H9 (cell line): ENCODE measurements around the gene ERRFI1. TPM values are rescaled to one million over a fixed set of nuclear protein-coding genes. Genes with fewer than 3 reads are reported as not detected.

Experiments used
- DNase-seq: peaks from one replicate; pipeline ENCODE4 v3.0.0-alpha.2; 2017
- H2AFZ ChIP-seq: one replicate; pipeline ENCODE4 v1.6.1; 2013; ENCODE audit warnings: mild to moderate bottlenecking, low read length, control low read depth, moderate library complexity
- H2AK5ac ChIP-seq: 2 replicates; pipeline ENCODE4 v1.6.1; 2013; ENCODE audit warnings: low read length, control low read depth, mixed read lengths; ENCODE audit not compliant: insufficient read length
- H2BK120ac ChIP-seq: one replicate; pipeline ENCODE4 v1.6.1; 2013; ENCODE audit warnings: low read depth, mild to moderate bottlenecking, low read length, control low read depth, inconsistent platforms; ENCODE audit not compliant: poor library complexity, severe bottlenecking
- H2BK12ac ChIP-seq: 2 replicates; pipeline ENCODE4 v1.6.1; 2013; ENCODE audit warnings: low read length, control low read depth, mixed read lengths, low read depth; ENCODE audit not compliant: insufficient read length
- H2BK15ac ChIP-seq: 2 replicates; pipeline ENCODE4 v1.6.1; 2013; ENCODE audit warnings: low read depth, low read length, control low read depth
- H2BK20ac ChIP-seq: one replicate; pipeline ENCODE4 v1.6.1; 2013; ENCODE audit warnings: low read depth, mild to moderate bottlenecking, low read length, control low read depth, inconsistent platforms; ENCODE audit not compliant: poor library complexity, severe bottlenecking
- H2BK5ac ChIP-seq: 2 replicates; pipeline ENCODE4 v1.6.1; 2013; ENCODE audit warnings: low read length, control low read depth, mixed read lengths; ENCODE audit not compliant: insufficient read length
- H3K14ac ChIP-seq: 2 replicates; pipeline ENCODE4 v1.6.1; 2013; ENCODE audit warnings: low read length, control low read depth; ENCODE audit not compliant: insufficient read depth
- H3K18ac ChIP-seq: 2 replicates; pipeline ENCODE4 v1.6.1; 2013; ENCODE audit warnings: low read depth, mild to moderate bottlenecking, mixed read lengths, low read length, control low read depth; ENCODE audit not compliant: insufficient read length
- H3K23ac ChIP-seq: 2 replicates; pipeline ENCODE4 v1.6.1; 2013; ENCODE audit warnings: low read length, control low read depth, mixed read lengths, low read depth; ENCODE audit not compliant: insufficient read length
- H3K23me2 ChIP-seq: 2 replicates; pipeline ENCODE4 v1.6.1; 2013; ENCODE audit warnings: low read depth, mild to moderate bottlenecking, mixed read lengths, low read length, control low read depth; ENCODE audit not compliant: insufficient read length, poor library complexity, severe bottlenecking
- H3K27ac ChIP-seq: 2 replicates; pipeline ENCODE4 v1.5.1; 2013; ENCODE audit warnings: low read length, control low read depth, mixed read lengths, low read depth; ENCODE audit not compliant: insufficient read length
- H3K27me3 ChIP-seq: 2 replicates; pipeline ENCODE4 v1.6.1; 2013; ENCODE audit warnings: low read length, control low read depth, inconsistent platforms; ENCODE audit not compliant: insufficient read depth
- H3K4ac ChIP-seq: 2 replicates; pipeline ENCODE4 v1.6.1; 2013; ENCODE audit warnings: low read depth, mild to moderate bottlenecking, control low read depth, inconsistent platforms, low read length, moderate library complexity
- H3K4me1 ChIP-seq: 2 replicates; pipeline ENCODE4 v1.6.1; 2013; ENCODE audit warnings: low read length, control low read depth, inconsistent platforms; ENCODE audit not compliant: insufficient read depth
- H3K4me2 ChIP-seq: 2 replicates; pipeline ENCODE4 v1.6.1; 2013; ENCODE audit warnings: low read length, control low read depth, mixed read lengths; ENCODE audit not compliant: insufficient read length, insufficient read depth
- H3K56ac ChIP-seq: 2 replicates; pipeline ENCODE4 v1.6.1; 2013; ENCODE audit warnings: low read depth, mild to moderate bottlenecking, mixed read lengths, low read length, control low read depth; ENCODE audit not compliant: insufficient read length
- H3K79me1 ChIP-seq: 2 replicates; pipeline ENCODE4 v1.6.1; 2013; ENCODE audit warnings: low read depth, mild to moderate bottlenecking, moderate library complexity, low read length, control low read depth, inconsistent platforms; ENCODE audit not compliant: insufficient read depth, poor library complexity, severe bottlenecking
- H3K79me2 ChIP-seq: 2 replicates; pipeline ENCODE4 v1.6.1; 2013; ENCODE audit warnings: low read length, control low read depth, inconsistent platforms; ENCODE audit not compliant: insufficient read depth
- H3K9ac ChIP-seq: 2 replicates; pipeline ENCODE4 v1.6.1; 2013; ENCODE audit warnings: low read length, control low read depth, mixed read lengths; ENCODE audit not compliant: insufficient read length; ENCODE audit errors: extremely low read depth
- H3K9me3 ChIP-seq: one replicate; pipeline ENCODE4 v1.6.1; 2013; ENCODE audit warnings: low read depth, low read length, inconsistent platforms; ENCODE audit not compliant: control insufficient read depth
- H3T11ph ChIP-seq: one replicate; pipeline ENCODE4 v1.6.1; 2013; ENCODE audit warnings: mild to moderate bottlenecking, low read length, control low read depth, inconsistent platforms
- H4K20me1 ChIP-seq: one replicate; pipeline ENCODE4 v1.6.1; 2013; ENCODE audit not compliant: control insufficient read depth, insufficient read length, insufficient read depth
- H4K5ac ChIP-seq: 2 replicates; pipeline ENCODE4 v1.6.1; 2013; ENCODE audit warnings: low read depth, mild to moderate bottlenecking, mixed read lengths, low read length, control low read depth; ENCODE audit not compliant: insufficient read length
- H4K8ac ChIP-seq: replicated peaks from 2 replicates; pipeline ENCODE4 v1.6.1; 2013; ENCODE audit warnings: low read length, control low read depth, mixed read lengths, low read depth; ENCODE audit not compliant: insufficient read length
- H4K91ac ChIP-seq: 2 replicates; pipeline ENCODE4 v1.6.1; 2013; ENCODE audit warnings: low read depth, mild to moderate bottlenecking, moderate library complexity, mixed read lengths, low read length, control low read depth; ENCODE audit not compliant: insufficient read length
- H3K27ac Mint-ChIP-seq, 3 experiments: 2 replicates in 2 of 3; 3 replicates in 1 of 3; pipeline ENCODE4 v1.8.0; 2020 to 2021; ENCODE audit warnings: mixed read lengths in 3 of 3, mild to moderate bottlenecking in 1 of 3, moderate library complexity in 1 of 3
- H3K27me3 Mint-ChIP-seq: 2 replicates; pipeline ENCODE4 v1.8.0; 2021; ENCODE audit warnings: low read depth, mild to moderate bottlenecking, moderate library complexity, mixed read lengths
- H3K36me3 Mint-ChIP-seq, 3 experiments: 2 replicates in 2 of 3; 3 replicates in 1 of 3; pipeline ENCODE4 v1.8.0; 2020 to 2021; ENCODE audit warnings: low read depth in 3 of 3, mixed read lengths in 3 of 3; ENCODE audit not compliant: insufficient read depth in 1 of 3
- H3K4me1 Mint-ChIP-seq, 2 experiments: 2 replicates each; pipeline ENCODE4 v1.8.0; 2020; ENCODE audit warnings: mixed read lengths in 2 of 2
- H3K4me3 Mint-ChIP-seq, 2 experiments: 2 replicates in 1 of 2; 3 replicates in 1 of 2; pipeline ENCODE4 v1.8.0; 2020 to 2021; ENCODE audit warnings: mild to moderate bottlenecking in 2 of 2, mixed read lengths in 2 of 2, moderate library complexity in 1 of 2
- H3K9me3 Mint-ChIP-seq, 2 experiments: 2 replicates in 1 of 2; 3 replicates in 1 of 2; pipeline ENCODE4 v1.8.0; 2020; ENCODE audit warnings: mild to moderate bottlenecking in 2 of 2, mixed read lengths in 2 of 2, moderate library complexity in 1 of 2
- WGBS: extraction: QIAGEN DNeasy Blood & Tissue Kit; methylation state at CpG from one replicate; pipeline ENCODE4 v1.1.7; 2013; ENCODE audit warnings: missing lambda C conversion rate, low lambda C conversion rate, mixed read lengths; ENCODE audit not compliant: insufficient read length; ENCODE audit errors: extremely low coverage; 5-methylcytosine and 5-hydroxymethylcytosine counted together
- total RNA-seq: library from RNA; stranded (reverse); gene quantifications from 2 replicates; pipeline ENCODE4 v1.2.1, GENCODE V29; 2021
- TF ChIP-seq, protein P1 (sequence below): fragments of 200-600 bp; sonication (generic); conservative IDR thresholded peaks from 3 replicates; pipeline ENCODE4 v1.8.0; 2021; ENCODE audit warnings: antibody characterized with exemption, mild to moderate bottlenecking

Gene ERRFI1
- total RNA-seq, 1 experiment from 2014 or later: 20.8 TPM

DNA sequence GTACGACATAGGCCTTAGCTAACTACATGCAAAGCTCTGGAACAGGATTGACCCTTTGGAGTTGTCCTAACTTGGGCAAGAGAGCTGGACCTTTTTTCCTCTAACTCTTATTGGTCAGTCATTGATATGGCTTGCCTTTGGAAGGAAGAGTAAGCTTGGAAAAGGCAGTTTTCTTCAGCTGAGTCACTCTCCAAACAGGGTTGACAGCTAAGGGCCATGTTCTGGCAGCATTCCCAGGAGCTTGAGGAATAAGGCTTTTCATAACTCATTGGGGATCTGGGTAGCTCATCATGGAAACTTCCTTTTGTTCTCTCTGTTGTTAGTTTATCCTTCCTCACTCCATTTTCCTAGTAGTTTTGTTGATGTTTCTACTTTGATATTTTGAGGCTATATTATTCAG lies 14.5 kb upstream of the ERRFI1 start:
- Histone ChIP-seq H3K4ac (no peak overlapping the region), H3K23me2 (no peaks in the 10 kb centered on the region), H3K79me1 (no peaks in the 10 kb centered on the region), H3K23ac (no peak overlapping the region), H2BK15ac (no peak overlapping the region), H2BK20ac (no peak overlapping the region), H3K79me2 (no peaks in the 10 kb centered on the region), H3K9me3 (no peaks in the 10 kb centered on the region), H3K9ac (no peak overlapping the region), H4K8ac (no peak overlapping the region), H4K5ac (no peak overlapping the region), H3K4me1 (no peaks in the 10 kb centered on the region), H3K4me2 (no peak overlapping the region), H3T11ph (no peak overlapping the region), H3K56ac (no peak overlapping the region), H4K20me1 (no peaks in the 10 kb centered on the region), H3K14ac (no peak overlapping the region), H4K91ac (no peak overlapping the region), H2BK12ac (no peak overlapping the region), H2BK5ac (no peak overlapping the region), H2AK5ac (no peak overlapping the region), H3K27me3 (no peaks in the 10 kb centered on the region), H3K27ac (no peak overlapping the region), H2BK120ac (no peak overlapping the region), H2AFZ (no peak overlapping the region), H3K18ac (no peak overlapping the region)
- Mint-ChIP-seq H3K27me3 (no peaks in the 10 kb centered on the region; the same call in 1 of the 2 replicates), H3K27ac (no peak overlapping the region), H3K4me3 (no peak overlapping the region), H3K4me1 (no peaks in the 10 kb centered on the region), H3K36me3 (peaks cover 2 to 16% (median 4%) of the 10 kb centered on the region in 3 experiments), H3K9me3 (peaks cover 19 to 20% of the 10 kb centered on the region in 2 experiments)
- no peak for DNase-seq
- WGBS: no CpG with 5 or more reads among the region's 1 CpG
- TF ChIP-seq, protein P1, sequence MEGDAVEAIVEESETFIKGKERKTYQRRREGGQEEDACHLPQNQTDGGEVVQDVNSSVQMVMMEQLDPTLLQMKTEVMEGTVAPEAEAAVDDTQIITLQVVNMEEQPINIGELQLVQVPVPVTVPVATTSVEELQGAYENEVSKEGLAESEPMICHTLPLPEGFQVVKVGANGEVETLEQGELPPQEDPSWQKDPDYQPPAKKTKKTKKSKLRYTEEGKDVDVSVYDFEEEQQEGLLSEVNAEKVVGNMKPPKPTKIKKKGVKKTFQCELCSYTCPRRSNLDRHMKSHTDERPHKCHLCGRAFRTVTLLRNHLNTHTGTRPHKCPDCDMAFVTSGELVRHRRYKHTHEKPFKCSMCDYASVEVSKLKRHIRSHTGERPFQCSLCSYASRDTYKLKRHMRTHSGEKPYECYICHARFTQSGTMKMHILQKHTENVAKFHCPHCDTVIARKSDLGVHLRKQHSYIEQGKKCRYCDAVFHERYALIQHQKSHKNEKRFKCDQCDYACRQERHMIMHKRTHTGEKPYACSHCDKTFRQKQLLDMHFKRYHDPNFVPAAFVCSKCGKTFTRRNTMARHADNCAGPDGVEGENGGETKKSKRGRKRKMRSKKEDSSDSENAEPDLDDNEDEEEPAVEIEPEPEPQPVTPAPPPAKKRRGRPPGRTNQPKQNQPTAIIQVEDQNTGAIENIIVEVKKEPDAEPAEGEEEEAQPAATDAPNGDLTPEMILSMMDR: no peak
